ENCODE measurements around the gene PRPH2.

DNA sequence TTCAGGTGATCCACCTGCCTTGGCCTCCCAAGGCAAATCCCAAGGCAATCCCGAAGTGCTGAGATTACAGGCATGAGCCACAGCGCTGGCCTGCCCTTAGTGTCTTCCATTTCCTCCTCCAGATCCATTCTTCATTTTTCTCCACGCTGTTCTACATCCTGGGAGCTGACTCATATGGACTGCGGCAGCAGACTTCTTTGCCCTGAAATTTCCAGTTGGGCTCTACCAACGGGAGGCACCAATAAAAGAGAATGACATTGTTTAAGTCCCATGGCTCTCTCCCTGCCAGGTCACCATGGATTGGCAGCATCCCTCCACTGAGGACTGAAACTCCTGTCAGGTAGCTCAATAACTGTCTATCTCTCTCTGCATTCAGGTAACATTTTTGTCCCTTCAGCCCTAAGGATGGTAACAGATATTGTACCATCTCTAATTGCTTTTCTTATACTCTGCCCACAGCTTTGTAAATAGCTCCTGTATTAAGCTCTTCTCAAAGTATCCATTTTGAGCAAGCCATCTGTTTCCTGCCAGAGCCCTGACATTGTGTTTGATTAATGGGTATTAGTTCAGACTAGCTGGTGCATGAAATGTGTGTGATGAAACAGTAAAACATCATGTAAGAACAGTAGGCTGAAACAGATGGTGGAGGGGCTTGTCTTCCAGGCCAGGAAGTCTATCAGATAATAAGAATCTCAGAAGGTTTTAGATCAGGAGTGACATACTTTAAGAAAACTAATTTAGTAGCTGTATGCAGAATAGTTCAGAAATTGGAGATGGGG is 19.9 kb upstream of the PRPH2 start:
- TF ChIP-seq POLR2A (IDR thresholded peaks at IDR 0.05; ENCODE audit: low read depth, low read length): no peak
- no peak for TF ChIP-seq TAF1 (IDR thresholded peaks at IDR 0.05; ENCODE audit: borderline replicate concordance, low read depth, low read length)
- TF ChIP-seq POLR2AphosphoS5 (IDR thresholded peaks at IDR 0.05; ENCODE audit: low read depth, low read length): no peak
